ENCODE data around the gene NTN1.

DNA sequence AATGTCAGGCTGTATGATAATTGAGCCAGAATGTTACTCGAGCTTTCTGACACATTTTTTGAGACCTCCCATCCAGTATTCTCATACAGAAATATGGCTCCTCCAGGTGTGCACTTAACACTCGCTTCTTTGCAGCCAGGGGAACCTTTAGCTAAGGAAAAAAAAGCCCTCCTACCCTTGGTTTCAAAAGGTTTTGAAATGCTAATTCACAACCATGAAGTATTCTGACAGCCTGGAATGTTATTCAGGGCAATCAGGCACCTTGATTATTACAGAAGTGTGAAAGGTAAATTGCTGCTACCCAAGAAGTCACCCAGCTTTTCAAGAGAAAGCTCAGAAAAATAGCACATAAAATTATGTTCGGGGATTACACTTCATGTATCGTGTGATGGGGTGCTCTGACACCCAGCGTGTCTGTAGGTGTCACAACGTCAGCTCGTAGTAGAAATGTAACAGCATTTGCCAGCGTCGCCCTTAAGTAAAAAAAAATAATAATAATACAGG, 41.1 kb downstream of the NTN1 start:
- TF ChIP-seq POLR2AphosphoS5 (IDR thresholded peaks at IDR 0.05), result no peak
- TF ChIP-seq, protein P1, sequence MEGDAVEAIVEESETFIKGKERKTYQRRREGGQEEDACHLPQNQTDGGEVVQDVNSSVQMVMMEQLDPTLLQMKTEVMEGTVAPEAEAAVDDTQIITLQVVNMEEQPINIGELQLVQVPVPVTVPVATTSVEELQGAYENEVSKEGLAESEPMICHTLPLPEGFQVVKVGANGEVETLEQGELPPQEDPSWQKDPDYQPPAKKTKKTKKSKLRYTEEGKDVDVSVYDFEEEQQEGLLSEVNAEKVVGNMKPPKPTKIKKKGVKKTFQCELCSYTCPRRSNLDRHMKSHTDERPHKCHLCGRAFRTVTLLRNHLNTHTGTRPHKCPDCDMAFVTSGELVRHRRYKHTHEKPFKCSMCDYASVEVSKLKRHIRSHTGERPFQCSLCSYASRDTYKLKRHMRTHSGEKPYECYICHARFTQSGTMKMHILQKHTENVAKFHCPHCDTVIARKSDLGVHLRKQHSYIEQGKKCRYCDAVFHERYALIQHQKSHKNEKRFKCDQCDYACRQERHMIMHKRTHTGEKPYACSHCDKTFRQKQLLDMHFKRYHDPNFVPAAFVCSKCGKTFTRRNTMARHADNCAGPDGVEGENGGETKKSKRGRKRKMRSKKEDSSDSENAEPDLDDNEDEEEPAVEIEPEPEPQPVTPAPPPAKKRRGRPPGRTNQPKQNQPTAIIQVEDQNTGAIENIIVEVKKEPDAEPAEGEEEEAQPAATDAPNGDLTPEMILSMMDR (IDR thresholded peaks at IDR 0.05; ENCODE audit: poor library complexity, severe bottlenecking), result no peak
- TF ChIP-seq, protein P2, sequence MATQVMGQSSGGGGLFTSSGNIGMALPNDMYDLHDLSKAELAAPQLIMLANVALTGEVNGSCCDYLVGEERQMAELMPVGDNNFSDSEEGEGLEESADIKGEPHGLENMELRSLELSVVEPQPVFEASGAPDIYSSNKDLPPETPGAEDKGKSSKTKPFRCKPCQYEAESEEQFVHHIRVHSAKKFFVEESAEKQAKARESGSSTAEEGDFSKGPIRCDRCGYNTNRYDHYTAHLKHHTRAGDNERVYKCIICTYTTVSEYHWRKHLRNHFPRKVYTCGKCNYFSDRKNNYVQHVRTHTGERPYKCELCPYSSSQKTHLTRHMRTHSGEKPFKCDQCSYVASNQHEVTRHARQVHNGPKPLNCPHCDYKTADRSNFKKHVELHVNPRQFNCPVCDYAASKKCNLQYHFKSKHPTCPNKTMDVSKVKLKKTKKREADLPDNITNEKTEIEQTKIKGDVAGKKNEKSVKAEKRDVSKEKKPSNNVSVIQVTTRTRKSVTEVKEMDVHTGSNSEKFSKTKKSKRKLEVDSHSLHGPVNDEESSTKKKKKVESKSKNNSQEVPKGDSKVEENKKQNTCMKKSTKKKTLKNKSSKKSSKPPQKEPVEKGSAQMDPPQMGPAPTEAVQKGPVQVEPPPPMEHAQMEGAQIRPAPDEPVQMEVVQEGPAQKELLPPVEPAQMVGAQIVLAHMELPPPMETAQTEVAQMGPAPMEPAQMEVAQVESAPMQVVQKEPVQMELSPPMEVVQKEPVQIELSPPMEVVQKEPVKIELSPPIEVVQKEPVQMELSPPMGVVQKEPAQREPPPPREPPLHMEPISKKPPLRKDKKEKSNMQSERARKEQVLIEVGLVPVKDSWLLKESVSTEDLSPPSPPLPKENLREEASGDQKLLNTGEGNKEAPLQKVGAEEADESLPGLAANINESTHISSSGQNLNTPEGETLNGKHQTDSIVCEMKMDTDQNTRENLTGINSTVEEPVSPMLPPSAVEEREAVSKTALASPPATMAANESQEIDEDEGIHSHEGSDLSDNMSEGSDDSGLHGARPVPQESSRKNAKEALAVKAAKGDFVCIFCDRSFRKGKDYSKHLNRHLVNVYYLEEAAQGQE (IDR thresholded peaks at IDR 0.05; ENCODE audit: borderline replicate concordance), result peak; percentile 44
- no peak for TF ChIP-seq EZH2 (IDR thresholded peaks at IDR 0.05; ENCODE audit: borderline replicate concordance, insufficient read depth, low read length, poor library complexity, severe bottlenecking)

Measured in neural cell (in vitro differentiated cells).